BJ (cell line): ENCODE data around the gene MACF1. TPM values are rescaled to one million over a fixed set of nuclear protein-coding genes. Genes with fewer than 3 reads are reported as not detected.

Experiments
- CTCF ChIA-PET: fragments of 350-600 bp; formaldehyde crosslinking; extraction: SDS; loops from one replicate; lab custom pipeline; 2021; ENCODE audit warnings: antibody characterized with exemption, inconsistent platforms; lab: Yijun Ruan, JAX
- POLR2A ChIA-PET: fragments of 300-600 bp; sonication (Branson Sonifier 250); formaldehyde crosslinking; extraction: SDS; loops from one replicate; lab custom pipeline; 2021; ENCODE audit warnings: antibody characterized with exemption; lab: Charles Lee
- DNase-seq: peaks from one replicate; pipeline ENCODE4 v3.0.0-alpha.2; 2011; ENCODE audit warnings: low read depth
- H3K27me3 ChIP-seq: 2 replicates; pipeline ENCODE4 v1.6.0; 2011; ENCODE audit warnings: low read length; ENCODE audit not compliant: control insufficient read depth, insufficient read depth
- H3K36me3 ChIP-seq: 2 replicates; pipeline ENCODE4 v1.5.1; 2011; ENCODE audit warnings: low read length; ENCODE audit not compliant: control insufficient read depth, insufficient read depth
- H3K4me3 ChIP-seq: 2 replicates; pipeline ENCODE4 v1.5.1; 2011; ENCODE audit warnings: low read depth, mild to moderate bottlenecking, control low read depth, low read length
- CTCF ChIP-seq: IDR thresholded peaks from 2 replicates; pipeline ENCODE4 v1.5.1; 2011; ENCODE audit warnings: low read depth, mild to moderate bottlenecking, control low read depth, inconsistent platforms, low read length, moderate library complexity; ENCODE audit not compliant: insufficient read depth
- polyA plus RNA-seq: library from polyadenylated mRNA; depleted of rRNA; stranded (reverse); fragments of >200 nt; gene quantifications from 2 replicates; pipeline ENCODE4 v1.2.3, GENCODE V29; 2011

The MACF1 gene
- polyA plus RNA-seq, 1 experiment: 57.3 TPM

- H3K4me3 ChIP-seq: no peak overlapping the region
- no peak for DNase-seq
- ChIA-PET CTCF (interaction anchor here (1.3 to 4.1 kb wide), 2 partner anchors 12 to 26 kb away, joined by 5 to 23 read pairs; no protein-coding TSS in a partner anchor), POLR2A (interaction anchor here (0.7 kb wide), 1 partner anchor 24 kb away, joined by 3 read pairs; no protein-coding TSS in a partner anchor)
- H3K36me3 ChIP-seq: no peaks in the 10 kb centered on the region
- H3K27me3 ChIP-seq: no peaks in the 10 kb centered on the region
- no peak for TF ChIP-seq CTCF
Observed at GRCh38 chr1:39165049-39165448, 39.4 kb upstream of the MACF1 start.

DNA sequence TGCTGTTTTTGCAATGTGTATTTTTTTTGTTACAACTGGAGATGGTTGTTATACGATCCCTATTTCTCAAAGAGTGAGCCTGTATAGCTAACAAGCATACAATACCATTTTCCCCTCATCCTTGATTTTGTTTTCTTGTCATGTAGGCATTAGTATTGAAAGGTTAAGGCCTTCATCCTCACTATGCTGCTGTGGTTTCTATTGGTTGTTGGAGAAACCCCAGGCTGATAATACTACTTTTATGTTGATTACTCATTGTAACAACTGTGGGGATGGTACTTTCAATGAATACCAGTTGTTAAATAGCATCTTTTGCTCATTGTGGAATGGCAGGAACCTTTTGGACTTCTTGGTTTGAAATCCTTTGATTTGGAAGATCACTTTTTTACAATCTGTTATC, 39.0 kb upstream of the MACF1 start:
- DNase-seq: no peak
- Histone ChIP-seq H3K27me3 (no peaks in the 10 kb centered on the region), H3K36me3 (no peaks in the 10 kb centered on the region), H3K4me3 (no peak overlapping the region)
- CTCF ChIA-PET: interaction anchor here (1.3 to 4.1 kb wide), 2 partner anchors 11 to 26 kb away, joined by 5 to 23 read pairs; no protein-coding TSS in a partner anchor
- POLR2A ChIA-PET: no interaction called here
- no peak for TF ChIP-seq CTCF

DNA sequence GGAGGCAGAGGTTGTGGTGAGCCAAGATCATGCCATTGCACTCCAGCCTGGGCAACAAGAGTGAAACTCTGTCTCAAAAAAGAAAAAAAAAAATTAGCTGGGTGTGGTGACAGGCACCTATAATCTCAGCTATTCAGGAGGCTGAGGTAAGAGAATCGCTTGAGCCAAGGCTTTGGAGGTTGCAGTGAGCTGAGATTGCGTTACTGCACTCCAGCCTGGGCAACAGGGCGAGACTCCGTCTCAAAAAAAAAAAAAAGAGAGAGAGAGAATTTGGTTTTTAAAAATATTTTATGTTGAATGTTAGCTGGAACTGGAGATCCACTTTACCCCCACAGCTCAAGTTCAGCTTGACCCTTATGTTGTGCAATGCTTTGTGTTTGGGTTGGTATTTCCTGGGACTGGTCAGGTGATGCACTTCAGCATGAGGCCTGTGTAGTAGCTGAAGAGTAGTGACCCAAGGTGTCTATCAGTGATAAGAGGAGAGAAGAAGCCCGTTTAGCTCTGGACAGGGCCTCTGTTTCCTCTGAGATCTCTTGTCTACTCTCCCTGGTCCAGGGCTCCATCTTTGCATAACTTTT, 36.8 kb upstream of the MACF1 start:
- no peak for DNase-seq
- TF ChIP-seq CTCF: no peak
- ChIA-PET CTCF (interaction anchor here (0.5 to 1.7 kb wide), 3 partner anchors 9 to 232 kb away, joined by 3 to 5 read pairs (median 3); no protein-coding TSS in a partner anchor), POLR2A (interaction anchor here (0.6 to 0.7 kb wide), 2 partner anchors 23 to 53 kb away, joined by 3 to 5 read pairs; no protein-coding TSS in a partner anchor)
- Histone ChIP-seq H3K4me3 (no peak overlapping the region), H3K27me3 (no peaks in the 10 kb centered on the region), H3K36me3 (no peaks in the 10 kb centered on the region)

- no peak for TF ChIP-seq CTCF
- no peak for DNase-seq
- ChIA-PET CTCF (interaction anchor here (1.0 to 1.7 kb wide), 3 partner anchors 9 to 23 kb away, joined by 3 to 5 read pairs (median 3); no protein-coding TSS in a partner anchor), POLR2A (interaction anchor here (0.6 to 0.7 kb wide), 2 partner anchors 22 to 53 kb away, joined by 3 to 5 read pairs; no protein-coding TSS in a partner anchor)
- Histone ChIP-seq H3K27me3 (no peaks in the 10 kb centered on the region), H3K4me3 (no peak overlapping the region), H3K36me3 (no peaks in the 10 kb centered on the region)
Observed at GRCh38 chr1:39168301-39169080, 36.0 kb upstream of the MACF1 start.
